HFFc6 (cell line): Measurements from ENCODE around the gene ASIP. TPM values are rescaled to one million over a fixed set of nuclear protein-coding genes. Genes with fewer than 3 reads are reported as not detected.
"Not testable (repeated sequence)": the region's sequence is repeated elsewhere in the genome, so short reads cannot be mapped to it uniquely, and the experiment has no call there.

ENCODE experiments used
- DNase-seq: peaks from one replicate; pipeline ENCODE4 v3.0.0-alpha.2; 2018
- H3K27ac Mint-ChIP-seq: 2 replicates; pipeline ENCODE4 v1.8.0; 2020; ENCODE audit warnings: mild to moderate bottlenecking, mixed read lengths
- H3K27me3 Mint-ChIP-seq: 2 replicates; pipeline ENCODE4 v1.8.0; 2021; ENCODE audit warnings: mild to moderate bottlenecking, moderate library complexity, mixed read lengths; ENCODE audit not compliant: insufficient read depth
- H3K36me3 Mint-ChIP-seq: 2 replicates; pipeline ENCODE4 v1.8.0; 2021; ENCODE audit warnings: low read depth, mixed read lengths
- H3K4me1 Mint-ChIP-seq: 2 replicates; pipeline ENCODE4 v1.8.0; 2020; ENCODE audit warnings: low read depth, mixed read lengths
- H3K4me3 Mint-ChIP-seq: 2 replicates; pipeline ENCODE4 v1.8.0; 2020; ENCODE audit warnings: mild to moderate bottlenecking, moderate library complexity, mixed read lengths
- H3K9me3 Mint-ChIP-seq: 2 replicates; pipeline ENCODE4 v1.8.0; 2020; ENCODE audit warnings: mild to moderate bottlenecking, mixed read lengths
- total RNA-seq, 6 experiments: library from RNA; stranded (reverse); fragmentation: NEBNext Ultra II Directional; extraction: Animal tissue kit (Norgen Biotek cat#: 25700); gene quantifications; 2 replicates in 1 of 6; 3 replicates in 5 of 6; pipeline ENCODE4 v1.2.3, GENCODE V29; 2021
- TF ChIP-seq, protein P1 (sequence below): fragments of 200-600 bp; sonication (generic); IDR thresholded peaks from 2 replicates; pipeline ENCODE4 v1.5.0; 2021; ENCODE audit warnings: antibody characterized with exemption, mild to moderate bottlenecking

ASIP gene
- total RNA-seq, 6 experiments from 2014 or later: not detected

DNA sequence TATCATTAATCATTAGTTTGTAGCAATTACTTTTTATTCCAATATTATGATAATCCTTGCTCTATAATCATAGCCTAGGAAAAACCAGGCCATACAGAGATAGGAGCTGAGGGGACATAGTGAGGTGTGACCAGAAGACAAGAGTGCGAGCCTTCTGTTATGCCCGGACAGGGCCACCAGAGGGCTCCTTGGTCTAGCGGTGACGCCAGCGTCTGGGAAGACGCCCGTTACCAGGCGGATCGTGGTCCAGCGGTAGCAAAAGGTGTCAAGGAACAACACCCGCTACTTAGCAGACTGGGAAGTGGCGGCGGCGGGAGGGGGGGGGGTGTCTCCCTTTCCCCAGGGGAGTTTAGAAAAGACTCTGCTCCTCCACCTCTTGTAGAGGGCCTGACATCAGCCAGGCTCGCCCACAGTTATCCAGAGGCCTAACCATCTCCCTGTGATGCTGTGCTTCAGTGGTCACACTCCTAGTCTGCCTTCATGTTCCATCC, 57.1 kb downstream of the ASIP start:
- not testable (repeated sequence) for H3K27ac Mint-ChIP-seq, H3K27me3 Mint-ChIP-seq, DNase-seq, H3K4me1 Mint-ChIP-seq, H3K9me3 Mint-ChIP-seq, H3K36me3 Mint-ChIP-seq, H3K4me3 Mint-ChIP-seq
- TF ChIP-seq, protein P1, sequence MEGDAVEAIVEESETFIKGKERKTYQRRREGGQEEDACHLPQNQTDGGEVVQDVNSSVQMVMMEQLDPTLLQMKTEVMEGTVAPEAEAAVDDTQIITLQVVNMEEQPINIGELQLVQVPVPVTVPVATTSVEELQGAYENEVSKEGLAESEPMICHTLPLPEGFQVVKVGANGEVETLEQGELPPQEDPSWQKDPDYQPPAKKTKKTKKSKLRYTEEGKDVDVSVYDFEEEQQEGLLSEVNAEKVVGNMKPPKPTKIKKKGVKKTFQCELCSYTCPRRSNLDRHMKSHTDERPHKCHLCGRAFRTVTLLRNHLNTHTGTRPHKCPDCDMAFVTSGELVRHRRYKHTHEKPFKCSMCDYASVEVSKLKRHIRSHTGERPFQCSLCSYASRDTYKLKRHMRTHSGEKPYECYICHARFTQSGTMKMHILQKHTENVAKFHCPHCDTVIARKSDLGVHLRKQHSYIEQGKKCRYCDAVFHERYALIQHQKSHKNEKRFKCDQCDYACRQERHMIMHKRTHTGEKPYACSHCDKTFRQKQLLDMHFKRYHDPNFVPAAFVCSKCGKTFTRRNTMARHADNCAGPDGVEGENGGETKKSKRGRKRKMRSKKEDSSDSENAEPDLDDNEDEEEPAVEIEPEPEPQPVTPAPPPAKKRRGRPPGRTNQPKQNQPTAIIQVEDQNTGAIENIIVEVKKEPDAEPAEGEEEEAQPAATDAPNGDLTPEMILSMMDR: peak; percentile 72

- H3K9me3 Mint-ChIP-seq: no peaks in the 10 kb centered on the region
- no peak for DNase-seq
- no peak overlapping the region for H3K4me3 Mint-ChIP-seq
- H3K27ac Mint-ChIP-seq: no peak overlapping the region
- TF ChIP-seq, protein P1: no peak
- peaks cover 11% of the 10 kb centered on the region for H3K4me1 Mint-ChIP-seq
- peaks cover 4% of the 10 kb centered on the region; the same call in 1 of the 2 replicates for H3K27me3 Mint-ChIP-seq
- H3K36me3 Mint-ChIP-seq: peaks cover 5% of the 10 kb centered on the region; the same call in 1 of the 2 replicates
These were observed 58.5 kb downstream of the ASIP start for GRCh38 chr20:34299556-34300255.

GRCh38 chr20:34300256-34300806, 59.1 kb downstream of the ASIP start:
- Mint-ChIP-seq H3K27me3 (peaks cover 4% of the 10 kb centered on the region; the same call in 1 of the 2 replicates), H3K4me1 (peaks cover 11% of the 10 kb centered on the region), H3K4me3 (no peak overlapping the region), H3K36me3 (peaks cover 5% of the 10 kb centered on the region; the same call in 1 of the 2 replicates), H3K27ac (no peak overlapping the region), H3K9me3 (no peaks in the 10 kb centered on the region)
- DNase-seq: peak; percentile 8
- TF ChIP-seq, protein P1: no peak

DNA sequence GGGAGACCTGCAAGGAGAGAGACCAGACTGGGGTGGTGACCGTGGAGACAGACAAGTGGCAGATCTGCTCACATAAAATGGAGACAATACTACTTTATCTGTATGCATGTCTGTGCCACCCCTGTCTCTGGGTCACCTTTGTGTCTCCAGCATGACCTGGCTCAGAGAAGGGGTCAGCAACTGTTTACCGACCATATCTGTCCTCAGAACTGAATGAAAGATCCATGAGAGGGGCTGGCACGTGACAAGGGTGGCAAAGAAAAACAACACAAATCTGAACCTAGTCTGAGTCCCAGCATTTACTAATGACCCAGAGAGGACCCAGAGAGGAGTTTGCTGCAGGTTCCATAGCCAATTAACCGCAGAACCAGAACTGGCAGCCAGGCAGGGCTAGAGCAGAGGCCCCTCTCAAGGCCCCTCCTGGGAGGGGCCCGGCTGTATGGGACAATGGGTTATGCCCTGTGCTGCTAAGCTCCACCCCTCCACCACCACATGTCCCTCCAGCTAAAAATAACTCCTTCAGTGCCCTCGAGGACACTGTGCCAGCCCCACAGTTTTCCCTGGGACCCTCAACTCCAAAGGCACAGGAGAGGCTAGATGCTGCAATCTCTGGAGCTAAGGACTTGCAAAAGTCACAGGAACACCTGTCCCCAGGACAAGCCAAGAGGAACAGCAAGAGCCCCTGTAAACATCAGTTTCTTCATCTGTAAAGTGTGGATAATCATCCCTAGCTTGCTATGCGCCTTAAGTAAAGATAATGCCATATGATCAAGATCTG, 59.8 kb downstream of the ASIP start:
- peak overlapping the region; percentile 94; the same call in 1 of the 2 replicates for H3K4me3 Mint-ChIP-seq
- peaks cover 4% of the 10 kb centered on the region; the same call in 1 of the 2 replicates for H3K27me3 Mint-ChIP-seq

More for the DNA sequence above, 59.8 kb downstream of the ASIP start:
- no peaks in the 10 kb centered on the region for H3K9me3 Mint-ChIP-seq
- TF ChIP-seq, protein P1: no peak
- H3K4me1 Mint-ChIP-seq: peaks cover 11% of the 10 kb centered on the region
- H3K36me3 Mint-ChIP-seq: peaks cover 5% of the 10 kb centered on the region; the same call in 1 of the 2 replicates
- peak overlapping the region; percentile 49 for H3K27ac Mint-ChIP-seq
- DNase-seq: no peak
